Endothelial cell of umbilical vein (primary cell): Measurements from ENCODE around the gene CNOT4.

ENCODE experiments used
- CTCF ChIP-seq, 2 donors: IDR thresholded peaks; 1 replicate in 1 of 2; 2 replicates in 1 of 2; pipeline ENCODE4 v1.5.1; 2011; ENCODE audit warnings: low read length in 2 of 2, mild to moderate bottlenecking in 2 of 2, moderate library complexity in 2 of 2, control low read depth in 1 of 2, inconsistent platforms in 1 of 2, low read depth in 1 of 2; ENCODE audit not compliant: insufficient read depth in 1 of 2; ENCODE audit errors: extremely low read depth in 1 of 2
- EZH2 ChIP-seq: IDR thresholded peaks from 2 replicates; pipeline ENCODE4 v1.6.1; 2012; ENCODE audit warnings: borderline replicate concordance, low read depth, mild to moderate bottlenecking, moderate library complexity, low read length, inconsistent platforms; ENCODE audit not compliant: severe bottlenecking
- POLR2A ChIP-seq: IDR thresholded peaks from 2 replicates; pipeline ENCODE4 v1.6.1; 2012; ENCODE audit warnings: low read depth, mild to moderate bottlenecking, control low read depth, low read length

GRCh38 chr7:135441791-135442190 lies 68.1 kb downstream of the CNOT4 start:
- TF ChIP-seq POLR2A (no peak), CTCF (IDR thresholded peaks at IDR 0.05; ENCODE audit: extremely low read depth in 1 of 2, insufficient read depth in 1 of 2, low read depth in 1 of 2, low read length in 2 of 2) (no peak), EZH2 (no peak)
